ENCODE measurements around the gene KDM1B. TPM values are rescaled to one million over a fixed set of nuclear protein-coding genes. Genes with fewer than 3 reads are reported as not detected.

Gene KDM1B
- total RNA-seq, 1 donor from 2014 or later = 22.9 TPM

GRCh38 chr6:18246205-18246604 is 91.0 kb downstream of the KDM1B start:
- H3K36me3 ChIP-seq (ENCODE audit: control insufficient read depth, insufficient read depth, low read length) = no peaks in the 10 kb centered on the region
- no peak for TF ChIP-seq CTCF (IDR thresholded peaks at IDR 0.05; ENCODE audit: insufficient read depth, low read length, poor library complexity, severe bottlenecking)
- no peak for DNase-seq (ENCODE audit: low read depth)

GRCh38 chr6:18247002-18247401 is 91.8 kb downstream of the KDM1B start:
- H3K27me3 ChIP-seq (ENCODE audit: control insufficient read depth, insufficient read depth, low read length) = no peaks in the 10 kb centered on the region
- no peaks in the 10 kb centered on the region for H3K36me3 ChIP-seq (ENCODE audit: control insufficient read depth, insufficient read depth, low read length)
- no peak for DNase-seq (ENCODE audit: low read depth)

More at GRCh38 chr6:18246205-18246604, 91.0 kb downstream of the KDM1B start:
- H3K27me3 ChIP-seq (ENCODE audit: control insufficient read depth, insufficient read depth, low read length) = no peaks in the 10 kb centered on the region
- H3K4me3 ChIP-seq (ENCODE audit: low read depth, low read length) = no peak overlapping the region

GRCh38 chr6:18248698-18249097 is 93.5 kb downstream of the KDM1B start:
- DNase-seq (ENCODE audit: low read depth) = no peak
- Histone ChIP-seq H3K27me3 (ENCODE audit: control insufficient read depth, insufficient read depth, low read length) (no peaks in the 10 kb centered on the region), H3K4me3 (ENCODE audit: low read depth, low read length) (no peak overlapping the region), H3K36me3 (ENCODE audit: control insufficient read depth, insufficient read depth, low read length) (peaks cover 1% of the 10 kb centered on the region)
- TF ChIP-seq CTCF (IDR thresholded peaks at IDR 0.05; ENCODE audit: insufficient read depth, low read length, poor library complexity, severe bottlenecking) = no peak

More at GRCh38 chr6:18247002-18247401, 91.8 kb downstream of the KDM1B start:
- TF ChIP-seq CTCF (IDR thresholded peaks at IDR 0.05; ENCODE audit: insufficient read depth, low read length, poor library complexity, severe bottlenecking) = no peak
- H3K4me3 ChIP-seq (ENCODE audit: low read depth, low read length) = no peak overlapping the region

- H3K4me3 ChIP-seq (ENCODE audit: low read depth, low read length) = no peak overlapping the region
- H3K36me3 ChIP-seq (ENCODE audit: control insufficient read depth, insufficient read depth, low read length) = peaks cover 2% of the 10 kb centered on the region
- H3K27me3 ChIP-seq (ENCODE audit: control insufficient read depth, insufficient read depth, low read length) = no peaks in the 10 kb centered on the region
- no peak for DNase-seq (ENCODE audit: low read depth)
- no peak for TF ChIP-seq CTCF (IDR thresholded peaks at IDR 0.05; ENCODE audit: insufficient read depth, low read length, poor library complexity, severe bottlenecking)
Observed at GRCh38 chr6:18249271-18249670, 94.0 kb downstream of the KDM1B start.

- no peak for DNase-seq (ENCODE audit: low read depth)
- Histone ChIP-seq H3K36me3 (ENCODE audit: control insufficient read depth, insufficient read depth, low read length) (peaks cover 2% of the 10 kb centered on the region), H3K27me3 (ENCODE audit: control insufficient read depth, insufficient read depth, low read length) (no peaks in the 10 kb centered on the region), H3K4me3 (ENCODE audit: low read depth, low read length) (no peak overlapping the region)
- no peak for TF ChIP-seq CTCF (IDR thresholded peaks at IDR 0.05; ENCODE audit: insufficient read depth, low read length, poor library complexity, severe bottlenecking)
Observed at GRCh38 chr6:18253635-18254034, 98.4 kb downstream of the KDM1B start.

- no peak for DNase-seq (ENCODE audit: low read depth)
- Histone ChIP-seq H3K27me3 (ENCODE audit: control insufficient read depth, insufficient read depth, low read length) (no peaks in the 10 kb centered on the region), H3K36me3 (ENCODE audit: control insufficient read depth, insufficient read depth, low read length) (peaks cover 2% of the 10 kb centered on the region), H3K4me3 (ENCODE audit: low read depth, low read length) (no peak overlapping the region)
- no peak for TF ChIP-seq CTCF (IDR thresholded peaks at IDR 0.05; ENCODE audit: insufficient read depth, low read length, poor library complexity, severe bottlenecking)
Observed at GRCh38 chr6:18254793-18255192, 99.6 kb downstream of the KDM1B start.

Measured in kidney epithelial cell (primary cell).